HepG2 (cell line): ENCODE measurements around the gene C21orf58. TPM values are rescaled to one million over a fixed set of nuclear protein-coding genes. Genes with fewer than 3 reads are reported as not detected.

ENCODE experiments used
- ATAC-seq: fragments of 200-7000 bp; cut with Tn5 transposase; 3 replicates; pipeline ENCODE4 v1.9.1; 2020; ENCODE audit warnings: mild to moderate bottlenecking, moderate library complexity
- BruUV-seq: library from RNA; stranded (reverse); fragments of 400-500 nt; replicated peaks from 2 replicates; lab custom pipeline; 2021; lab: Mats Ljungman, UMichigan
- CTCF ChIA-PET: fragments of 300-600 bp; formaldehyde crosslinking; extraction: SDS; loops from one replicate; lab custom pipeline; 2021; ENCODE audit warnings: low total read pairs, inconsistent platforms, low intra/inter-chr PET ratio; lab: Yijun Ruan, JAX
- POLR2A ChIA-PET: fragments of 350-600 bp; sonication (Branson Sonifier 250); formaldehyde crosslinking; loops from one replicate; lab custom pipeline; 2020; ENCODE audit warnings: antibody characterized with exemption, inconsistent platforms; lab: Yijun Ruan, JAX
- DNase-seq: peaks from one replicate; pipeline ENCODE4 v3.0.0-alpha.2; 2015; ENCODE audit warnings: low spot score
- FAIRE-seq: peaks from 3 replicates; lab custom pipeline; 2011; peaks lifted over from hg19 to GRCh38; lab: Jason Lieb, UNC
- H2AFZ ChIP-seq: one replicate; pipeline ENCODE4 v1.6.1; 2011; ENCODE audit warnings: low read length, inconsistent platforms
- H3K27ac ChIP-seq: fragments of 300-600 bp; 3 replicates; pipeline ENCODE4 v1.8.0; 2011; ENCODE audit warnings: mixed run types, mild to moderate bottlenecking, mixed read lengths, low read length, inconsistent platforms; ENCODE audit not compliant: insufficient read depth; ENCODE audit errors: extremely low read length
- H3K27me3 ChIP-seq, 2 experiments: fragments of 200-600 bp in 1 of 2; 2 replicates in 1 of 2; 3 replicates in 1 of 2; pipeline versions ENCODE4 v1.6.0 to v1.8.0; 2011; ENCODE audit warnings: low read length in 2 of 2, mild to moderate bottlenecking in 2 of 2, moderate library complexity in 2 of 2, inconsistent platforms in 1 of 2; ENCODE audit not compliant: insufficient read depth in 2 of 2, control insufficient read depth in 1 of 2
- H3K36me3 ChIP-seq, 2 experiments: fragments of 200-600 bp in 1 of 2; replicated peaks in 1 of 2; 2 replicates in 1 of 2; 3 replicates in 1 of 2; pipeline versions ENCODE4 v1.5.1 to v1.8.0; 2011; ENCODE audit warnings: low read length in 2 of 2, inconsistent platforms in 1 of 2; ENCODE audit not compliant: insufficient read depth in 2 of 2, control insufficient read depth in 1 of 2
- H3K4me1 ChIP-seq: 2 replicates; pipeline ENCODE4 v1.5.1; 2012; ENCODE audit warnings: low read length, inconsistent platforms; ENCODE audit not compliant: insufficient read depth
- H3K4me2 ChIP-seq: 2 replicates; pipeline ENCODE4 v1.6.0; 2011; ENCODE audit warnings: low read depth, low read length, inconsistent platforms
- H3K4me3 ChIP-seq, 3 experiments: fragments of 200-600 bp in 1 of 3; sonication (generic), shearing (Covaris generic) in 1 of 3; replicated peaks in 1 of 3; 2 replicates each; pipeline ENCODE4 v1.5.1; 2011 to 2016; ENCODE audit warnings: low read length in 3 of 3, inconsistent platforms in 2 of 3, low read depth in 2 of 3, mild to moderate bottlenecking in 2 of 3, control low read depth in 1 of 3, mixed read lengths in 1 of 3; ENCODE audit not compliant: insufficient read depth in 1 of 3
- H3K79me2 ChIP-seq: one replicate; pipeline ENCODE4 v1.6.1; 2011; ENCODE audit warnings: low read length, inconsistent platforms; ENCODE audit not compliant: insufficient read depth
- H3K9ac ChIP-seq: 2 replicates; pipeline ENCODE4 v1.6.0; 2011; ENCODE audit warnings: mild to moderate bottlenecking, low read depth, low read length, inconsistent platforms; ENCODE audit not compliant: insufficient read depth
- H3K9me3 ChIP-seq: 2 replicates; pipeline ENCODE4 v1.5.1; 2012; ENCODE audit warnings: mild to moderate bottlenecking, low read length
- H4K20me1 ChIP-seq: 2 replicates; pipeline ENCODE4 v1.6.0; 2011; ENCODE audit warnings: inconsistent platforms, mild to moderate bottlenecking, low read length, moderate library complexity; ENCODE audit not compliant: insufficient read depth
- ATM ChIP-seq: fragments of 450-650 bp; IDR thresholded peaks from 2 replicates; pipeline ENCODE4 v1.7.1; 2017; ENCODE audit warnings: mild to moderate bottlenecking, borderline replicate concordance
- CBX2 ChIP-seq, 2 experiments: fragments of 200-600 bp in 1 of 2; sonication (generic); formaldehyde crosslinking in 1 of 2; IDR thresholded peaks; 2 replicates each; pipeline versions ENCODE4 v1.7.0 to v1.8.1; 2018 to 2022; ENCODE audit warnings: low read depth in 2 of 2, low read length in 1 of 2, mild to moderate bottlenecking in 1 of 2, missing genetic modification reagents in 1 of 2
- ETV5 ChIP-seq: IDR thresholded peaks from 2 replicates; pipeline ENCODE4 v1.6.1; 2018; ENCODE audit warnings: missing biosample characterization, missing genetic modification reagents, inconsistent platforms, borderline replicate concordance
- PAF1 ChIP-seq: IDR thresholded peaks from 2 replicates; pipeline ENCODE4 v1.6.1; 2016; ENCODE audit warnings: missing genetic modification reagents, missing compliant biosample characterization
- PHF21A ChIP-seq: sonication (generic); formaldehyde crosslinking; IDR thresholded peaks from 2 replicates; pipeline ENCODE4 v1.5.0; 2020; ENCODE audit warnings: mild to moderate bottlenecking, missing genetic modification reagents
- TMF1 ChIP-seq: sonication (generic); formaldehyde crosslinking; IDR thresholded peaks from 2 replicates; pipeline ENCODE4 v1.8.1; 2022; ENCODE audit warnings: low read depth, missing genetic modification reagents
- ZFP37 ChIP-seq: sonication (generic); formaldehyde crosslinking; IDR thresholded peaks from 2 replicates; pipeline ENCODE4 v1.4.0; 2020; ENCODE audit warnings: missing genetic modification reagents, borderline replicate concordance
- ZNF24 ChIP-seq: fragments of 450-650 bp; IDR thresholded peaks from 2 replicates; pipeline ENCODE4 v1.6.1; 2017; ENCODE audit warnings: antibody characterized with exemption, mild to moderate bottlenecking
- ZNF251 ChIP-seq: sonication (generic); formaldehyde crosslinking; IDR thresholded peaks from 2 replicates; pipeline ENCODE4 v1.9.0; 2021; ENCODE audit warnings: mild to moderate bottlenecking, missing genetic modification reagents
- ZNF317 ChIP-seq: sonication (generic); formaldehyde crosslinking; IDR thresholded peaks from 2 replicates; pipeline ENCODE4 v1.5.0; 2020; ENCODE audit warnings: mild to moderate bottlenecking, missing genetic modification reagents
- WGBS: methylation state at CpG from one replicate; pipeline ENCODE4 v1.1.6; 2017; ENCODE audit warnings: low lambda C conversion rate; 5-methylcytosine and 5-hydroxymethylcytosine counted together
- in situ Hi-C: cut with HindIII; loops from 2 replicates; pipeline ENCODE4 v1.10.0; 2017; ENCODE audit warnings: low pct_unique_long_range_greater_than_20kb; ENCODE audit not compliant: extremely low pct_ligation_motif_present
- intact Hi-C: fragments of 100-400 bp; cut with micrococcal nuclease; formaldehyde crosslinking; loops from one replicate; pipeline ENCODE4 v1.10.0; 2022; ENCODE audit not compliant: unreplicated experiment
- polyA plus RNA-seq, 8 experiments: library from polyadenylated mRNA; depleted of rRNA in 3 of 8; stranded (reverse) in 7 of 8; unstranded in 1 of 8; fragments of >200 nt; fragmentation: Illumina TruSeq in 4 of 8; extraction: Trizol in 4 of 8; gene quantifications; 2 replicates each; pipeline versions ENCODE4 v1.2.1 to v1.2.3, GENCODE V29; 2011 to 2016; ENCODE audit warnings: low read depth in 4 of 8, missing spikeins in 1 of 8, mixed read lengths in 1 of 8; ENCODE audit not compliant: insufficient read depth in 1 of 8
- total RNA-seq, 5 experiments: library from RNA; depleted of rRNA; stranded (reverse); fragments of >200 nt; fragmentation: Illumina TruSeq; extraction: Trizol; gene quantifications; 2 replicates each; pipeline ENCODE4 v1.2.3, GENCODE V29; 2016; ENCODE audit warnings: low read depth in 1 of 5
- TF ChIP-seq, protein P1 (sequence below): sonication (generic); formaldehyde crosslinking; IDR thresholded peaks from 2 replicates; pipeline ENCODE4 v1.4.0; 2020; ENCODE audit warnings: missing genetic modification reagents

Gene C21orf58
- total and polyA plus RNA-seq, 2 of the 13 experiments (the other 11 are each of a cell fraction or from before 2014, with no cell fraction given): 3.5 to 6.8 TPM

DNA sequence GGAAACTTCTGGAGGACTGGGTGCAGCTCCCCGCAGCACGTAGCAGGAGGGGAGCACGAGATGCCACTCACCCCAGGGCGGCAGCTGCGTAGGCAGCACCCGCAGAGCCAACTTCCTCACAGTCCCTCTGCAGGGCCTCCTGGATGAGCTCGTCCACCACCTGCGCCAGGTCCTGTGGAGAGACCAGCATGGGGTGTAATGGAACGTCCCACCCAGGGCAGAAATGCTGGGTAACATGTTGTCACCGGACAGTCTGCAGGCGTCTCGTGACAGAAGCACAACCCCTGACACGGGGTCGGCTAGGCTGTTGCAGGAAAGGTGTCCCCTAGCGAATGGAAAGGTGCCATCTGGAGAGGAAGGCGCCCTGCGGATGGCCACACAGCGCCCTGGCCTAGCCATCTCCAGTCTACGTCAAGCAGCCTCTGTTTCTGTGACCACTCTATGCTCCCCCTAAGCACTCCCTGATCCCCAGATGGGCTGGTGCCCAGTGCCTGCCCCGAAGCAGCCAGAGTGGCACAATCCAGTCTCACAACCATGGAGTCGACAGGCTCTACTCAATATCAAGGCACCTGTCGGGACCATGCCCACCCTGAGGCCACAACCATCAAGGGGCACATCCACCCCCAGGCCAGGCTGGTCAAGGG, 59.5 kb downstream of the C21orf58 start:
- BruUV-seq: no TSS peak
- no peak overlapping the region for H3K4me3 ChIP-seq
- ChIA-PET POLR2A (interaction anchor here (0.8 kb wide), 1 partner anchor 109 kb away, joined by 3 read pairs; the partner anchor contains the start of gene FTCD), CTCF (no interaction called here)
- no peak overlapping the region for H3K9ac ChIP-seq
- 98% methylated on average over 14 of the region's 22 CpGs for WGBS
- H4K20me1 ChIP-seq: no peaks in the 10 kb centered on the region
- H3K79me2 ChIP-seq: no peaks in the 10 kb centered on the region
- no peaks in the 10 kb centered on the region for H3K27me3 ChIP-seq
- DNase-seq (no peak), ATAC-seq (no peak; the same call in 2 of the 3 replicates), FAIRE-seq (no peak)
- no peaks in the 10 kb centered on the region for H3K9me3 ChIP-seq
- H3K4me2 ChIP-seq: no peak overlapping the region
- H3K27ac ChIP-seq: no peak overlapping the region
- no peak overlapping the region for H2AFZ ChIP-seq
- intact Hi-C loops (no loop called here), in situ Hi-C loops (no loop called here)
- H3K36me3 ChIP-seq: peaks cover 35 to 69% of the 10 kb centered on the region in 2 experiments
- no peaks in the 10 kb centered on the region for H3K4me1 ChIP-seq
- TF ChIP-seq PHF21A (CRISPR knock-in tag): no peak
- TF ChIP-seq ZNF317 (CRISPR knock-in tag): no peak
- TF ChIP-seq, protein P1, sequence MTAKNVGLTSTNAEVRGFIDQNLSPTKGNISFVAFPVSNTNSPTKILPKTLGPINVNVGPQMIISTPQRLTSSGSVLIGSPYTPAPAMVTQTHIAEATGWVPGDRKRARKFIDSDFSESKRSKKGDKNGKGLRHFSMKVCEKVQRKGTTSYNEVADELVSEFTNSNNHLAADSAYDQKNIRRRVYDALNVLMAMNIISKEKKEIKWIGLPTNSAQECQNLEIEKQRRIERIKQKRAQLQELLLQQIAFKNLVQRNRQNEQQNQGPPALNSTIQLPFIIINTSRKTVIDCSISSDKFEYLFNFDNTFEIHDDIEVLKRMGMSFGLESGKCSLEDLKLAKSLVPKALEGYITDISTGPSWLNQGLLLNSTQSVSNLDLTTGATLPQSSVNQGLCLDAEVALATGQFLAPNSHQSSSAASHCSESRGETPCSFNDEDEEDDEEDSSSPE (CRISPR knock-in tag): no peak
- no peak for TF ChIP-seq TMF1 (CRISPR knock-in tag)
- no peak for TF ChIP-seq ATM
- TF ChIP-seq ZNF24: no peak
- no peak for TF ChIP-seq ETV5
- no peak for TF ChIP-seq CBX2 (IDR thresholded peaks at IDR 0.05; ENCODE audit: low read depth, low read length)
- TF ChIP-seq CBX2 (CRISPR knock-in tag; IDR thresholded peaks at IDR 0.05; ENCODE audit: low read depth): no peak
- no peak for TF ChIP-seq ZFP37
- TF ChIP-seq PAF1 (CRISPR knock-in tag): no peak
- no peak for TF ChIP-seq ZNF251
